Pulmonary artery endothelial cell (primary cell): ENCODE data around the gene ATL2. TPM values are rescaled to one million over a fixed set of nuclear protein-coding genes. Genes with fewer than 3 reads are reported as not detected.

Experiments
- DNase-seq: peaks from one replicate; pipeline ENCODE4 v3.0.0-alpha.2; 2011; ENCODE audit warnings: low read depth, low spot score
- total RNA-seq: library from RNA; depleted of rRNA; stranded (reverse); fragments of >200 nt; gene quantifications from 2 replicates; pipeline ENCODE4 v1.2.3, GENCODE V29; 2014

The ATL2 gene
- total RNA-seq, 1 donor from 2014 or later = 56.8 TPM

- no peak for DNase-seq
Observed at GRCh38 chr2:38248707-38249106, 128.4 kb downstream of the ATL2 start.

GRCh38 chr2:38248255-38248654 is 128.8 kb downstream of the ATL2 start:
- no peak for DNase-seq

DNA sequence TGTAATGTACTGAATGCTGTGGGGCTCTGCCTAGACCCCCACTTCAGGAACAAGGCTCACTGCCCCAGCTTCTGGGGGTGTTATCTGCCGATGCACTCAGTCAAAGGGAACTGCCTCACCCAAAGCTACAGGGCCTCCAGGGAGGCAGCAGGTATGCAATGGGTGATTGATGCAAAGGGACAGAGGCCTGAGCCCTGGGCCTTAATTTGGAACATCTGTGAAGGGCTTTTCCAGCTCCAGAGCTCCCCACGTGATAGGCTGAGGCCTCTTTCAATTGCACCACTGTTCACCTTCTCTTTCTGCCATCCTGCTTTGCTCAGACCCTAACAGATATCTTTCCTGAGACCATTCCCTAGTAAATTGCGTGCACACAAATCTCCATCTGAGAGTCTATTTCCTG is 131.0 kb downstream of the ATL2 start:
- DNase-seq = no peak

GRCh38 chr2:38245114-38245641 is 131.9 kb downstream of the ATL2 start:
- no peak for DNase-seq

- no peak for DNase-seq
Observed at GRCh38 chr2:38244301-38244700, 132.8 kb downstream of the ATL2 start.

Other genes with a start within 250 kb of the ATL2 start
- 36.7 and 50.0 TPM in 2 replicates for gene HNRNPLL, start 225.7 kb upstream of the ATL2 start, total RNA-seq